ENCODE results near the gene DYNAP. TPM values are rescaled to one million over a fixed set of nuclear protein-coding genes. Genes with fewer than 3 reads are reported as not detected.

The DYNAP gene
- total RNA-seq (2016; rRNA removed; fragmentation: Illumina TruSeq; extraction: Trizol) (not detected in 2 replicates), polyA plus RNA-seq (2011; rRNA removed) (not detected in 2 replicates), polyA minus RNA-seq (2011; rRNA and poly(A)+ RNA removed; ENCODE audit: low replicate concordance) (not detected in 2 replicates), Bru-seq, nascent RNA (not detected), BruChase-seq, experiment 1, labeled RNA remaining after a 6-hour chase (not detected), BruChase-seq, experiment 2, labeled RNA remaining after a 2-hour chase (not detected)
- not detected in 2 replicates for total RNA-seq (2016; cell fraction: cytosol; rRNA removed; fragmentation: Illumina TruSeq; extraction: Trizol; ENCODE audit: low read depth)
- not detected in 2 replicates for total RNA-seq (2016; cell fraction: insoluble cytoplasmic fraction; rRNA removed; fragmentation: Illumina TruSeq; extraction: Trizol)
- not detected in 2 replicates for total RNA-seq (2016; cell fraction: membrane; rRNA removed; fragmentation: Illumina TruSeq; extraction: Trizol)
- not detected in 2 replicates for total RNA-seq (2016; cell fraction: nucleus; rRNA removed; fragmentation: Illumina TruSeq; extraction: Trizol)
- polyA plus RNA-seq (2011; cell fraction: cytosol; rRNA removed), result not detected in 2 replicates
- not detected in 2 replicates for polyA plus RNA-seq (2011; cell fraction: nucleus; rRNA removed)
- not detected in 2 replicates for polyA plus RNA-seq (2012)
- polyA plus RNA-seq (2016; cell fraction: cytosol; fragmentation: Illumina TruSeq; extraction: Trizol; ENCODE audit: low read depth), result not detected in 2 replicates
- polyA plus RNA-seq (2016; cell fraction: insoluble cytoplasmic fraction; fragmentation: Illumina TruSeq; extraction: Trizol; ENCODE audit: low read depth), result not detected in 2 replicates
- not detected in 2 replicates for polyA plus RNA-seq (2016; cell fraction: membrane; fragmentation: Illumina TruSeq; extraction: Trizol; ENCODE audit: low read depth)
- polyA plus RNA-seq (2016; cell fraction: nucleus; fragmentation: Illumina TruSeq; extraction: Trizol; ENCODE audit: insufficient read depth, low read depth), result not detected in 2 replicates
- polyA minus RNA-seq (2011; cell fraction: cytosol; rRNA and poly(A)+ RNA removed), result not detected in 2 replicates
- polyA minus RNA-seq (2011; cell fraction: nucleus; rRNA and poly(A)+ RNA removed), result not detected in 2 replicates
- long read RNA-seq, experiment 1, result 0 reads
- long read RNA-seq, experiment 2, result 0 reads

DNA sequence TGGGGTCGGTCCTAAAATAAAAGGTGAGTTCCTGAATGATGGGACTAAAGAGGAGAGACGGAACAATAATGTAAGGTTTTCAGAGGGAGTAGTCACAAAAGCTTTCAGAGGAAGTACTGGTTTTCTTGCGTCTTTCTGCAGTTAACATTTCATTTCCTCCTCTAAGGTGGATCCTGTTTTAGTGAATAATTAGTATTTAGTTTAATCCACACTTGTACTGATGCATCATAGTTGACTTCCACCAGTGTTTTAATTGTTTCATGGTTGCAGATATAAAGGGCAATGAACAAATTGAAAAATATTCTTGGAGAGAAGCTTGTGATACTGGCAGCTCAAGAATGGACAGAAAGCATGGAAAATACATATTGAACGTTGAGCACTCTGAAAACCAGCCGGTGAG, at the start of gene DYNAP:
Gene DYNAP (plus strand): TSS at position 301 of the 400 bp plus-strand sequence. CDS start 38 bp downstream, at position 339.
- ATAC-seq (no peak), FAIRE-seq (no peak), DNase-seq (ENCODE audit: low spot score) (no peak)
- H3K27ac ChIP-seq (ENCODE audit: extremely low read length, insufficient read depth, low read length), result no peak within 1 kb of the TSS
- ChIA-PET CTCF (ENCODE audit: low intra/inter-chr PET ratio, low total read pairs) (no interaction called here), POLR2A (no interaction called here)
- in situ Hi-C loops (cut with HindIII; ENCODE audit: extremely low pct_ligation_motif_present, low pct_unique_long_range_greater_than_20kb), result no loop called here
- no peaks in the 10 kb centered on the region for H4K20me1 ChIP-seq (ENCODE audit: insufficient read depth, low read length)
- H3K4me3 ChIP-seq (replicated peaks in 1 of 3; ENCODE audit: insufficient read depth in 1 of 3, low read depth in 2 of 3, low read length in 3 of 3), result no peak within 1 kb of the TSS
- TF ChIP-seq ZNF589 (CRISPR knock-in tag; conservative IDR thresholded peaks at IDR 0.05), result no peak
- no peaks in the 10 kb centered on the region for H3K79me2 ChIP-seq (ENCODE audit: insufficient read depth, low read length)
- H2AFZ ChIP-seq (ENCODE audit: low read length), result no peak within 1 kb of the TSS
- no peaks in the 10 kb centered on the region for H3K9me3 ChIP-seq (ENCODE audit: low read length)
- no TSS peak for BruUV-seq (replicated peaks)
- WGBS (ENCODE audit: low lambda C conversion rate), result 8% methylated on average over 5 of the region's 5 CpGs
- H3K9ac ChIP-seq (ENCODE audit: insufficient read depth, low read depth, low read length), result no peak within 1 kb of the TSS
- intact Hi-C loops (cut with micrococcal nuclease; ENCODE audit: unreplicated experiment), result no loop called here
- no peaks in the 10 kb centered on the region for H3K36me3 ChIP-seq (replicated peaks in 1 of 2; ENCODE audit: control insufficient read depth in 1 of 2, insufficient read depth in 2 of 2, low read length in 2 of 2)
- no peaks in the 10 kb centered on the region for H3K27me3 ChIP-seq (ENCODE audit: control insufficient read depth in 1 of 2, insufficient read depth in 2 of 2, low read length in 2 of 2)
- H3K4me2 ChIP-seq (ENCODE audit: low read depth, low read length), result no peak within 1 kb of the TSS
- no peaks in the 10 kb centered on the region for H3K4me1 ChIP-seq (ENCODE audit: insufficient read depth, low read length)

GRCh38 chr18:54551590-54551989, 39.5 kb upstream of the DYNAP start:
- WGBS (ENCODE audit: low lambda C conversion rate), result 46% methylated on average over 1 of the region's 1 CpG
- Histone ChIP-seq H3K4me2 (ENCODE audit: low read depth, low read length) (no peak overlapping the region), H3K4me3 (replicated peaks in 1 of 3; ENCODE audit: insufficient read depth in 1 of 3, low read depth in 2 of 3, low read length in 3 of 3) (no peak overlapping the region), H3K9ac (ENCODE audit: insufficient read depth, low read depth, low read length) (no peak overlapping the region), H4K20me1 (ENCODE audit: insufficient read depth, low read length) (no peaks in the 10 kb centered on the region), H3K27me3 (ENCODE audit: control insufficient read depth in 1 of 2, insufficient read depth in 2 of 2, low read length in 2 of 2) (no peaks in the 10 kb centered on the region), H3K4me1 (ENCODE audit: insufficient read depth, low read length) (no peaks in the 10 kb centered on the region), H3K9me3 (ENCODE audit: low read length) (peaks cover 27% of the 10 kb centered on the region; the same call in 1 of the 2 replicates), H3K36me3 (replicated peaks in 1 of 2; ENCODE audit: control insufficient read depth in 1 of 2, insufficient read depth in 2 of 2, low read length in 2 of 2) (no peaks in the 10 kb centered on the region), H2AFZ (ENCODE audit: low read length) (no peak overlapping the region), H3K79me2 (ENCODE audit: insufficient read depth, low read length) (no peaks in the 10 kb centered on the region), H3K27ac (ENCODE audit: extremely low read length, insufficient read depth, low read length) (no peak overlapping the region)
- DNase-seq (ENCODE audit: low spot score) (no peak), FAIRE-seq (no peak), ATAC-seq (no peak)
- ChIA-PET CTCF (ENCODE audit: low intra/inter-chr PET ratio, low total read pairs) (no interaction called here), POLR2A (no interaction called here)
- in situ Hi-C loops (cut with HindIII; ENCODE audit: extremely low pct_ligation_motif_present, low pct_unique_long_range_greater_than_20kb) (loop anchor here (10.0 kb wide), 1 partner anchor 123 kb away; no protein-coding TSS in a partner anchor), intact Hi-C loops (cut with micrococcal nuclease; ENCODE audit: unreplicated experiment) (no loop called here)
- BruUV-seq (replicated peaks), result no TSS peak
- TF ChIP-seq ZFP36 (IDR thresholded peaks at IDR 0.05; ENCODE audit: borderline replicate concordance, low read depth, low read length, partially characterized antibody) (peak; percentile 56), ZNF136 (CRISPR knock-in tag; IDR thresholded peaks at IDR 0.05; ENCODE audit: low read depth) (no peak)
